ENCODE measurements around the gene ETV5.

Gene ETV5

GRCh38 chr3:186124592-186124991 is 15.7 kb upstream of the ETV5 start:
- Histone ChIP-seq H3K36me3 (ENCODE audit: control insufficient read depth in 4 of 4, insufficient read depth in 4 of 4, low read length in 3 of 4) (no peaks in the 10 kb centered on the region), H3K4me3 (ENCODE audit: control insufficient read depth in 1 of 7, extremely low read depth in 1 of 7, insufficient read depth in 4 of 7, low read depth in 2 of 7, low read length in 6 of 7) (no peak overlapping the region), H3K27me3 (replicated peaks in 2 of 5; ENCODE audit: control insufficient read depth in 4 of 5, insufficient read depth in 5 of 5, low read length in 4 of 5) (no peaks in the 10 kb centered on the region), H3K9me3 (ENCODE audit: control extremely low read depth in 1 of 5, control insufficient read depth in 4 of 5, insufficient read depth in 2 of 5, low read depth in 1 of 5, low read length in 4 of 5) (no peaks in the 10 kb centered on the region), H3K4me1 (ENCODE audit: control extremely low read depth in 1 of 4, control insufficient read depth in 4 of 4, insufficient read depth in 4 of 4, low read length in 3 of 4) (no peaks in the 10 kb centered on the region), H3K27ac (ENCODE audit: insufficient read depth in 1 of 2, low read depth in 1 of 2, low read length in 2 of 2, poor library complexity in 1 of 2, severe bottlenecking in 2 of 2) (no peak overlapping the region)
- WGBS (ENCODE audit: insufficient coverage): 100% methylated on average over 2 of the region's 5 CpGs
- no peak for DNase-seq
- ChIA-PET CTCF (interaction anchor here (2.0 to 2.1 kb wide), 2 partner anchors 14 to 18 kb away, joined by 5 read pairs; no protein-coding TSS in a partner anchor), POLR2A (no interaction called here)

- Histone ChIP-seq H3K27ac (ENCODE audit: insufficient read depth in 1 of 2, low read depth in 1 of 2, low read length in 2 of 2, poor library complexity in 1 of 2, severe bottlenecking in 2 of 2) (no peak overlapping the region), H3K4me1 (ENCODE audit: control extremely low read depth in 1 of 4, control insufficient read depth in 4 of 4, insufficient read depth in 4 of 4, low read length in 3 of 4) (no peaks in the 10 kb centered on the region), H3K4me3 (ENCODE audit: control insufficient read depth in 1 of 7, extremely low read depth in 1 of 7, insufficient read depth in 4 of 7, low read depth in 2 of 7, low read length in 6 of 7) (no peak overlapping the region), H3K27me3 (replicated peaks in 2 of 5; ENCODE audit: control insufficient read depth in 4 of 5, insufficient read depth in 5 of 5, low read length in 4 of 5) (no peaks in the 10 kb centered on the region), H3K9me3 (ENCODE audit: control extremely low read depth in 1 of 5, control insufficient read depth in 4 of 5, insufficient read depth in 2 of 5, low read depth in 1 of 5, low read length in 4 of 5) (no peaks in the 10 kb centered on the region), H3K36me3 (ENCODE audit: control insufficient read depth in 4 of 4, insufficient read depth in 4 of 4, low read length in 3 of 4) (no peaks in the 10 kb centered on the region)
- DNase-seq: no peak
- 90% methylated on average over 5 of the region's 5 CpGs for WGBS (ENCODE audit: insufficient coverage)
- ChIA-PET POLR2A (no interaction called here), CTCF (interaction anchor here (2.0 to 2.1 kb wide), 2 partner anchors 12 to 20 kb away, joined by 5 read pairs; no protein-coding TSS in a partner anchor)
Observed at GRCh38 chr3:186123012-186123411, 14.1 kb upstream of the ETV5 start.

GRCh38 chr3:186121968-186122367 is 13.1 kb upstream of the ETV5 start:
- 88% methylated on average over 1 of the region's 2 CpGs for whole genome bisulfite sequencing (ENCODE audit: insufficient coverage)
- Histone ChIP-seq H3K36me3 (ENCODE audit: control insufficient read depth in 4 of 4, insufficient read depth in 4 of 4, low read length in 3 of 4) (no peaks in the 10 kb centered on the region), H3K4me1 (ENCODE audit: control extremely low read depth in 1 of 4, control insufficient read depth in 4 of 4, insufficient read depth in 4 of 4, low read length in 3 of 4) (no peaks in the 10 kb centered on the region), H3K4me3 (ENCODE audit: control insufficient read depth in 1 of 7, extremely low read depth in 1 of 7, insufficient read depth in 4 of 7, low read depth in 2 of 7, low read length in 6 of 7) (no peak overlapping the region), H3K9me3 (ENCODE audit: control extremely low read depth in 1 of 5, control insufficient read depth in 4 of 5, insufficient read depth in 2 of 5, low read depth in 1 of 5, low read length in 4 of 5) (no peaks in the 10 kb centered on the region), H3K27ac (ENCODE audit: insufficient read depth in 1 of 2, low read depth in 1 of 2, low read length in 2 of 2, poor library complexity in 1 of 2, severe bottlenecking in 2 of 2) (no peak overlapping the region), H3K27me3 (replicated peaks in 2 of 5; ENCODE audit: control insufficient read depth in 4 of 5, insufficient read depth in 5 of 5, low read length in 4 of 5) (no peaks in the 10 kb centered on the region)
- POLR2A ChIA-PET: interaction anchor here (1.3 kb wide), 1 partner anchor 11 kb away, joined by 3 read pairs; no protein-coding TSS in a partner anchor
- DNase-seq: no peak
- CTCF ChIA-PET: interaction anchor here (1.2 kb wide), 1 partner anchor 88 kb away, joined by 4 read pairs; no protein-coding TSS in a partner anchor

GRCh38 chr3:186121278-186121677 is 12.4 kb upstream of the ETV5 start:
- no peaks in the 10 kb centered on the region for H3K27me3 ChIP-seq (replicated peaks in 2 of 5; ENCODE audit: control insufficient read depth in 4 of 5, insufficient read depth in 5 of 5, low read length in 4 of 5)
- DNase-seq: no peak
- 94% methylated on average over 5 of the region's 6 CpGs for WGBS (ENCODE audit: insufficient coverage)
- ChIA-PET POLR2A (interaction anchor here (1.3 kb wide), 1 partner anchor 10 kb away, joined by 3 read pairs; no protein-coding TSS in a partner anchor), CTCF (interaction anchor here (0.7 to 1.2 kb wide), 2 partner anchors 51 to 89 kb away, joined by 3 to 4 read pairs; no protein-coding TSS in a partner anchor)
- no peaks in the 10 kb centered on the region for H3K4me1 ChIP-seq (ENCODE audit: control extremely low read depth in 1 of 4, control insufficient read depth in 4 of 4, insufficient read depth in 4 of 4, low read length in 3 of 4)
- H3K27ac ChIP-seq (ENCODE audit: insufficient read depth in 1 of 2, low read depth in 1 of 2, low read length in 2 of 2, poor library complexity in 1 of 2, severe bottlenecking in 2 of 2): no peak overlapping the region
- H3K36me3 ChIP-seq (ENCODE audit: control insufficient read depth in 4 of 4, insufficient read depth in 4 of 4, low read length in 3 of 4): no peaks in the 10 kb centered on the region
- no peak overlapping the region for H3K4me3 ChIP-seq (ENCODE audit: control insufficient read depth in 1 of 7, extremely low read depth in 1 of 7, insufficient read depth in 4 of 7, low read depth in 2 of 7, low read length in 6 of 7)
- no peaks in the 10 kb centered on the region for H3K9me3 ChIP-seq (ENCODE audit: control extremely low read depth in 1 of 5, control insufficient read depth in 4 of 5, insufficient read depth in 2 of 5, low read depth in 1 of 5, low read length in 4 of 5)

GRCh38 chr3:186119499-186119898 is 10.6 kb upstream of the ETV5 start:
- POLR2A ChIA-PET: no interaction called here
- no peaks in the 10 kb centered on the region for H3K4me1 ChIP-seq (ENCODE audit: control extremely low read depth in 1 of 4, control insufficient read depth in 4 of 4, insufficient read depth in 4 of 4, low read length in 3 of 4)
- H3K9me3 ChIP-seq (ENCODE audit: control extremely low read depth in 1 of 5, control insufficient read depth in 4 of 5, insufficient read depth in 2 of 5, low read depth in 1 of 5, low read length in 4 of 5): no peaks in the 10 kb centered on the region
- no peak overlapping the region for H3K4me3 ChIP-seq (ENCODE audit: control insufficient read depth in 1 of 7, extremely low read depth in 1 of 7, insufficient read depth in 4 of 7, low read depth in 2 of 7, low read length in 6 of 7)
- CTCF ChIA-PET: no interaction called here
- no peak overlapping the region for H3K27ac ChIP-seq (ENCODE audit: insufficient read depth in 1 of 2, low read depth in 1 of 2, low read length in 2 of 2, poor library complexity in 1 of 2, severe bottlenecking in 2 of 2)
- no peak for DNase-seq
- WGBS (ENCODE audit: insufficient coverage): 100% methylated on average over 2 of the region's 4 CpGs
- H3K36me3 ChIP-seq (ENCODE audit: control insufficient read depth in 4 of 4, insufficient read depth in 4 of 4, low read length in 3 of 4): no peaks in the 10 kb centered on the region
- H3K27me3 ChIP-seq (replicated peaks in 2 of 5; ENCODE audit: control insufficient read depth in 4 of 5, insufficient read depth in 5 of 5, low read length in 4 of 5): no peaks in the 10 kb centered on the region

- POLR2A ChIA-PET: no interaction called here
- Histone ChIP-seq H3K9me3 (ENCODE audit: control extremely low read depth in 1 of 5, control insufficient read depth in 4 of 5, insufficient read depth in 2 of 5, low read depth in 1 of 5, low read length in 4 of 5) (no peaks in the 10 kb centered on the region), H3K27ac (ENCODE audit: insufficient read depth in 1 of 2, low read depth in 1 of 2, low read length in 2 of 2, poor library complexity in 1 of 2, severe bottlenecking in 2 of 2) (no peak overlapping the region), H3K4me1 (ENCODE audit: control extremely low read depth in 1 of 4, control insufficient read depth in 4 of 4, insufficient read depth in 4 of 4, low read length in 3 of 4) (no peaks in the 10 kb centered on the region), H3K36me3 (ENCODE audit: control insufficient read depth in 4 of 4, insufficient read depth in 4 of 4, low read length in 3 of 4) (no peaks in the 10 kb centered on the region), H3K4me3 (ENCODE audit: control insufficient read depth in 1 of 7, extremely low read depth in 1 of 7, insufficient read depth in 4 of 7, low read depth in 2 of 7, low read length in 6 of 7) (no peak overlapping the region), H3K27me3 (replicated peaks in 2 of 5; ENCODE audit: control insufficient read depth in 4 of 5, insufficient read depth in 5 of 5, low read length in 4 of 5) (peaks cover 0 to 3% (median 0%) of the 10 kb centered on the region in 5 experiments)
- WGBS (ENCODE audit: insufficient coverage): 89% methylated on average over 5 of the region's 5 CpGs
- peak in 1 of 3 donors; percentile 18 for DNase-seq
- CTCF ChIA-PET: interaction anchor here (1.8 kb wide), 1 partner anchor 9 kb away, joined by 5 read pairs; the partner anchor contains the start of gene ETV5
Observed at GRCh38 chr3:186118692-186119091, 9.8 kb upstream of the ETV5 start.

GRCh38 chr3:186117521-186118134 is 8.7 kb upstream of the ETV5 start:
- 100% methylated on average over 2 of the region's 3 CpGs for WGBS (ENCODE audit: insufficient coverage)
- H3K27me3 ChIP-seq (replicated peaks in 2 of 5; ENCODE audit: control insufficient read depth in 4 of 5, insufficient read depth in 5 of 5, low read length in 4 of 5): peaks cover under 1 to 6% (median under 1%) of the 10 kb centered on the region in 5 experiments
- CTCF ChIA-PET: interaction anchor here (1.8 kb wide), 1 partner anchor 8 kb away, joined by 5 read pairs; the partner anchor contains the start of gene ETV5
- H3K4me1 ChIP-seq (ENCODE audit: control extremely low read depth in 1 of 4, control insufficient read depth in 4 of 4, insufficient read depth in 4 of 4, low read length in 3 of 4): no peaks in the 10 kb centered on the region
- POLR2A ChIA-PET: no interaction called here
- DNase-seq: no peak
- no peak overlapping the region for H3K4me3 ChIP-seq (ENCODE audit: control insufficient read depth in 1 of 7, extremely low read depth in 1 of 7, insufficient read depth in 4 of 7, low read depth in 2 of 7, low read length in 6 of 7)
- H3K36me3 ChIP-seq (ENCODE audit: control insufficient read depth in 4 of 4, insufficient read depth in 4 of 4, low read length in 3 of 4): no peaks in the 10 kb centered on the region
- H3K27ac ChIP-seq (ENCODE audit: insufficient read depth in 1 of 2, low read depth in 1 of 2, low read length in 2 of 2, poor library complexity in 1 of 2, severe bottlenecking in 2 of 2): no peak overlapping the region
- H3K9me3 ChIP-seq (ENCODE audit: control extremely low read depth in 1 of 5, control insufficient read depth in 4 of 5, insufficient read depth in 2 of 5, low read depth in 1 of 5, low read length in 4 of 5): no peaks in the 10 kb centered on the region
